HepG2 (cell line): ENCODE measurements around the gene VCP. TPM values are rescaled to one million over a fixed set of nuclear protein-coding genes. Genes with fewer than 3 reads are reported as not detected.

ENCODE experiments used
- AGO2 ChIP-seq: fragments of 200-400 bp; formaldehyde crosslinking; optimal IDR thresholded peaks from 2 replicates; pipeline ENCODE3; 2017; ENCODE audit warnings: mild to moderate bottlenecking, low read depth, low read length, moderate library complexity
- CBFB ChIP-seq: sonication (generic); formaldehyde crosslinking; IDR thresholded peaks from 2 replicates; pipeline ENCODE4 v1.4.0; 2020; ENCODE audit warnings: missing genetic modification reagents
- FOXC1 ChIP-seq: sonication (generic); formaldehyde crosslinking; IDR thresholded peaks from 2 replicates; pipeline ENCODE4 v1.8.0; 2022; ENCODE audit warnings: mild to moderate bottlenecking, missing genetic modification reagents, borderline replicate concordance
- HNF1B ChIP-seq: sonication (generic); formaldehyde crosslinking; IDR thresholded peaks from 2 replicates; pipeline ENCODE4 v1.5.1; 2020; ENCODE audit warnings: mild to moderate bottlenecking, moderate library complexity, missing genetic modification reagents
- KLF16 ChIP-seq, 2 experiments: sonication (generic) in 1 of 2; formaldehyde crosslinking in 1 of 2; IDR thresholded peaks; 2 replicates each; pipeline versions ENCODE4 v1.6.1 to v1.8.0; 2016 to 2023; ENCODE audit warnings: missing genetic modification reagents in 2 of 2, missing compliant biosample characterization in 1 of 2
- NCOA1 ChIP-seq: sonication (generic); formaldehyde crosslinking; IDR thresholded peaks from 2 replicates; pipeline ENCODE4 v1.9.0; 2021; ENCODE audit warnings: missing genetic modification reagents
- SALL2 ChIP-seq: sonication (generic); formaldehyde crosslinking; IDR thresholded peaks from 2 replicates; pipeline ENCODE4 v1.8.1; 2023; ENCODE audit warnings: mild to moderate bottlenecking, missing genetic modification reagents, inconsistent platforms
- ZBTB10 ChIP-seq: sonication (generic); formaldehyde crosslinking; IDR thresholded peaks from 2 replicates; pipeline ENCODE4 v1.4.0; 2020; ENCODE audit warnings: missing genetic modification reagents, borderline replicate concordance
- ZBTB39 ChIP-seq: sonication (generic); formaldehyde crosslinking; IDR thresholded peaks from 2 replicates; pipeline ENCODE4 v1.5.0; 2020; ENCODE audit warnings: missing genetic modification reagents
- ZBTB44 ChIP-seq: sonication (generic); formaldehyde crosslinking; IDR thresholded peaks from 2 replicates; pipeline ENCODE4 v1.4.0; 2020; ENCODE audit warnings: missing genetic modification reagents
- ZMYM4 ChIP-seq: sonication (generic); formaldehyde crosslinking; IDR thresholded peaks from 2 replicates; pipeline ENCODE4 v1.8.1; 2023; ENCODE audit warnings: mild to moderate bottlenecking, missing genetic modification reagents
- ZNF263 ChIP-seq: sonication (generic); formaldehyde crosslinking; IDR thresholded peaks from 2 replicates; pipeline ENCODE4 v1.4.0; 2020; ENCODE audit warnings: missing genetic modification reagents
- ZNF354B ChIP-seq: sonication (generic); formaldehyde crosslinking; IDR thresholded peaks from 2 replicates; pipeline ENCODE4 v1.8.0; 2022; ENCODE audit warnings: mild to moderate bottlenecking, missing genetic modification reagents
- ZNF615 ChIP-seq: sonication (generic); formaldehyde crosslinking; IDR thresholded peaks from 2 replicates; pipeline ENCODE4 v1.5.0; 2020; ENCODE audit warnings: mild to moderate bottlenecking, missing genetic modification reagents, borderline replicate concordance
- ZNF781 ChIP-seq: sonication (generic); formaldehyde crosslinking; IDR thresholded peaks from 2 replicates; pipeline ENCODE4 v1.5.1; 2020; ENCODE audit warnings: borderline replicate concordance, mild to moderate bottlenecking, missing genetic modification reagents; ENCODE audit errors: not compliant biosample characterization
- ZSCAN21 ChIP-seq: sonication (generic); formaldehyde crosslinking; IDR thresholded peaks from 2 replicates; pipeline ENCODE4 v1.8.0; 2022; ENCODE audit warnings: mild to moderate bottlenecking, missing genetic modification reagents, moderate library complexity, borderline replicate concordance
- ZXDC ChIP-seq: sonication (generic); formaldehyde crosslinking; IDR thresholded peaks from 2 replicates; pipeline ENCODE4 v1.5.0; 2020; ENCODE audit warnings: mild to moderate bottlenecking, missing genetic modification reagents
- polyA plus RNA-seq, 8 experiments: library from polyadenylated mRNA; depleted of rRNA in 3 of 8; stranded (reverse) in 7 of 8; unstranded in 1 of 8; fragments of >200 nt; fragmentation: Illumina TruSeq in 4 of 8; extraction: Trizol in 4 of 8; gene quantifications; 2 replicates each; pipeline versions ENCODE4 v1.2.1 to v1.2.3, GENCODE V29; 2011 to 2016; ENCODE audit warnings: low read depth in 4 of 8, missing spikeins in 1 of 8, mixed read lengths in 1 of 8; ENCODE audit not compliant: insufficient read depth in 1 of 8
- total RNA-seq, 5 experiments: library from RNA; depleted of rRNA; stranded (reverse); fragments of >200 nt; fragmentation: Illumina TruSeq; extraction: Trizol; gene quantifications; 2 replicates each; pipeline ENCODE4 v1.2.3, GENCODE V29; 2016; ENCODE audit warnings: low read depth in 1 of 5

Gene VCP
- total and polyA plus RNA-seq, 2 of the 13 experiments (the other 11 are each of a cell fraction or from before 2014, with no cell fraction given), result 143 to 391 TPM

GRCh38 chr9:35071814-35072460 lies 488 bp downstream of the VCP start (continued):
- TF ChIP-seq KLF16 (CRISPR knock-in tag; IDR thresholded peaks at IDR 0.05) (no peak), ZSCAN21 (CRISPR knock-in tag) (peak; percentile 80; the same call in 1 of the 2 replicates), CBFB (CRISPR knock-in tag) (0 out of 2 replicates have a peak, but pooled peaks have one; percentile 29), FOXC1 (CRISPR knock-in tag) (peak; percentile 64; the same call in 1 of the 2 replicates), ZNF781 (CRISPR knock-in tag) (no peak), ZBTB44 (0 out of 2 replicates have a peak, but pooled peaks have one; percentile 15), AGO2 (peak; percentile 97), ZNF263 (CRISPR knock-in tag) (0 out of 2 replicates have a peak, but pooled peaks have one; percentile 29), ZXDC (CRISPR knock-in tag) (peak; percentile 66; the same call in 1 of the 2 replicates), ZNF354B (CRISPR knock-in tag) (peak; percentile 83; the same call in 1 of the 2 replicates), ZMYM4 (CRISPR knock-in tag) (peak; percentile 66), ZNF615 (CRISPR knock-in tag) (peak; percentile 63), ZBTB10 (CRISPR knock-in tag) (peak; percentile 34; the same call in 1 of the 2 replicates), SALL2 (CRISPR knock-in tag) (no peak; the same call in 1 of the 2 replicates), NCOA1 (CRISPR knock-in tag) (peak; percentile 90), ZBTB39 (CRISPR knock-in tag) (no peak), HNF1B (CRISPR knock-in tag) (0 out of 2 replicates have a peak, but pooled peaks have one; percentile 48)
